HUES64 (cell line): ENCODE data around the gene HGFAC.

Experiments used
- H3K27ac ChIP-seq: 2 replicates; pipeline ENCODE4 v1.7.0; 2013; ENCODE audit warnings: low read depth, low read length, inconsistent platforms
- H3K27me3 ChIP-seq: 2 replicates; pipeline ENCODE4 v1.6.1; 2013; ENCODE audit warnings: mild to moderate bottlenecking, low read length; ENCODE audit not compliant: insufficient read depth
- H3K36me3 ChIP-seq: 2 replicates; pipeline ENCODE4 v1.6.1; 2013; ENCODE audit warnings: mild to moderate bottlenecking, low read length; ENCODE audit not compliant: insufficient read depth
- H3K4me1 ChIP-seq: 2 replicates; pipeline ENCODE4 v1.6.1; 2013; ENCODE audit warnings: mild to moderate bottlenecking, low read length, moderate library complexity; ENCODE audit not compliant: insufficient read depth
- H3K4me3 ChIP-seq: 2 replicates; pipeline ENCODE4 v1.5.1; 2013; ENCODE audit warnings: mild to moderate bottlenecking, low read length, moderate library complexity
- H3K9ac ChIP-seq: 2 replicates; pipeline ENCODE4 v1.6.1; 2013; ENCODE audit warnings: mild to moderate bottlenecking, low read depth, low read length
- H3K9me3 ChIP-seq: 2 replicates; pipeline ENCODE4 v1.6.1; 2013; ENCODE audit warnings: low read depth, low read length; ENCODE audit not compliant: insufficient read depth
- WGBS: fragments of 150-250, 120-280 bp; methylation state at CpG from one replicate; pipeline ENCODE4 v1.1.7; 2013; ENCODE audit warnings: missing lambda C conversion rate; 5-methylcytosine and 5-hydroxymethylcytosine counted together

The HGFAC gene

DNA sequence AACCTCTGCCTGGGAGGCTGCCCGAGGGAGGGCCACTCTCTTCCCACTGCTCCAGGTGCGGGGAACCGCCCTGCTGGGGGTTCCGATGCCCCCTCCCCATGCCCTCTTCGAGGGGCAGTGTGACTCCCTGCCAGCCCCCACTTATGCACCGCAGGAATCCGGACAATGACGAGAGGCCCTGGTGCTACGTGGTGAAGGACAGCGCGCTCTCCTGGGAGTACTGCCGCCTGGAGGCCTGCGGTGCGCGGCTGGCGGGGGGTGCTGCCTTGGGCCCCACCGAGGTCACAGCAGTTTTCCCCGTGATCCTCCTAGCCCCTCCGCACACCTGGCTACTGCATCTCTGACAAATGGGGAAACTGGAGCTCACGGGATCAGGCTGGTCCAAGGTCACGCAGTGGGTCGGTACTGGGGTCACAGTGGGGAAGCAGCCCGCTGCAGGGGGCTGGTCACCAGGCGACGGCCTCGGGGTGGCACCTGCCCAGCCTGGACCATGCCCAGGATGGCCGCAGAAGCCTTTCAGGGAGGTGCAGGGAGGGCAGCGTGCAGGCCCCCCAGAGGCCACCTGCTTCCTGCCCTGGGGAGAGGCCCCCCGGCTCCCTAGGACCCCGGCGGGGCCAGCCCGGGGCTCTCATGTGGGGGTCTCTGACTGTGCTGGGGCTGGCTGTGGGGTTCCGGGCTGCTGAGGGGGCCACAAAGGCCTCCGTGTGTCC, 3.5 kb downstream of the HGFAC start:
- H3K4me1 ChIP-seq = no peaks in the 10 kb centered on the region
- no peak overlapping the region for H3K27ac ChIP-seq
- no peak overlapping the region for H3K9ac ChIP-seq
- H3K27me3 ChIP-seq = no peaks in the 10 kb centered on the region
- H3K4me3 ChIP-seq = no peak overlapping the region
- no peaks in the 10 kb centered on the region for H3K9me3 ChIP-seq
- 94% methylated on average over 34 of the region's 34 CpGs for WGBS
- H3K36me3 ChIP-seq = no peaks in the 10 kb centered on the region

GRCh38 chr4:3445829-3446545, 4.2 kb downstream of the HGFAC start:
- Histone ChIP-seq H3K4me3 (no peak overlapping the region), H3K9ac (no peak overlapping the region), H3K27ac (no peak overlapping the region), H3K36me3 (no peaks in the 10 kb centered on the region), H3K27me3 (no peaks in the 10 kb centered on the region), H3K9me3 (no peaks in the 10 kb centered on the region), H3K4me1 (no peaks in the 10 kb centered on the region)
- 93% methylated on average over 34 of the region's 34 CpGs for WGBS

DNA sequence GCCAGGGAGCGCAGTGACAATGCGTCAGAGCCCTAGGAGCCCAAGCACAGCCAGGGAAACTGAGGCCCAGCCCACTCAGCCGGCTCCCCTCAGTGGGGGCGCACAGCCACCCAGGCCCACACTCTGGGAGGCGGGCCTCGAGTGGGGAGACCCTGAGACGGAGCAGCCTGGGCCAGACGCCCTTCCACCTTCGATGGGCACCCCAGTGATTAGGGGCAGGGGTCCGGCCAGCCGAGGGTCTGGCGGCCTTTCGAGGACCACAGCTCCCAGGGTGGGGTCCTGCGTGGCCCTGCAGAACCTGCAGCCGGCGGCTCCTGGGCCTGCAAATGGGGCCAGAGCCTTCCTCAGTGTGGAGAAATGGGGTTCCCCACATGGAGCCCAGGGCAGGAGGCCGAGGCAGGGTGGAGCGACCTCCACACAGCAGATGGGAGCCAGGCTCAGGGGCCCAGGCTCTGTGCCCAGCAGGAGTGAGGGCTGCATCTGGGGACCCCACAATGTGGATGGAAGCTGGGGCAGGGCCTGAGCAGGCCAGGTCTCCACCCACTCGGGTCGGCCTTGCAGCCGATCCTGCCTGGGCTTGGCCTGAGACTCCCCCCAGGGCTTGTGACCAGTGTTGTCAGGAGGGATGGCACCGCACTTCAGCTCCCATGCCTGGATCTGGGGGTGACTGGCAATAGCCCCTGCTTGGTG, 5.0 kb downstream of the HGFAC start:
- Histone ChIP-seq H3K4me3 (no peak overlapping the region), H3K27me3 (no peaks in the 10 kb centered on the region), H3K36me3 (no peaks in the 10 kb centered on the region), H3K4me1 (no peaks in the 10 kb centered on the region), H3K9ac (no peak overlapping the region), H3K27ac (no peak overlapping the region), H3K9me3 (no peaks in the 10 kb centered on the region)
- WGBS = 94% methylated on average over 22 of the region's 22 CpGs

- 94% methylated on average over 53 of the region's 53 CpGs for WGBS
- no peak overlapping the region for H3K9ac ChIP-seq
- H3K4me1 ChIP-seq = no peaks in the 10 kb centered on the region
These were observed 5.9 kb downstream of the HGFAC start for GRCh38 chr4:3447431-3448395.

DNA sequence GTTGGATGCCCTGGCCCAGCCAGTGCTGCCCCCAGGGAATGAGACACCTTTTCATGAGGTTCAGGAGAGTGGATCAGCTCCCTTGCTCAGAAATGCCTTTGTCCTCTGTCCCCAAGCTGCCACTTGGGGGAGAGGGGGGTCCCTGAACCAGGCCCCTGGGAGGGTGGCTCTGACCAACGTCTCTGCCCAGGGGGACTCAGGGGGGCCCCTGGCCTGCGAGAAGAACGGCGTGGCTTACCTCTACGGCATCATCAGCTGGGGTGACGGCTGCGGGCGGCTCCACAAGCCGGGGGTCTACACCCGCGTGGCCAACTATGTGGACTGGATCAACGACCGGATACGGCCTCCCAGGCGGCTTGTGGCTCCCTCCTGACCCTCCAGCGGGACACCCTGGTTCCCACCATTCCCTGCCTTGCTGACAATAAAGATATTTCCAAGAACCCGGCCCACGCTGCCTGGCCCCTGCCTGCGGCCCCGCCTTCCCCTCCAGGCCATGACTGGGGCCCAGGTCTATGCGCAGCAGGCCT, 7.3 kb downstream of the HGFAC start:
- H3K9ac ChIP-seq = no peak overlapping the region

More at GRCh38 chr4:3447431-3448395, 5.9 kb downstream of the HGFAC start:
- Histone ChIP-seq H3K9me3 (no peaks in the 10 kb centered on the region), H3K27ac (no peak overlapping the region), H3K27me3 (no peaks in the 10 kb centered on the region), H3K4me3 (no peak overlapping the region), H3K36me3 (no peaks in the 10 kb centered on the region)

DNA sequence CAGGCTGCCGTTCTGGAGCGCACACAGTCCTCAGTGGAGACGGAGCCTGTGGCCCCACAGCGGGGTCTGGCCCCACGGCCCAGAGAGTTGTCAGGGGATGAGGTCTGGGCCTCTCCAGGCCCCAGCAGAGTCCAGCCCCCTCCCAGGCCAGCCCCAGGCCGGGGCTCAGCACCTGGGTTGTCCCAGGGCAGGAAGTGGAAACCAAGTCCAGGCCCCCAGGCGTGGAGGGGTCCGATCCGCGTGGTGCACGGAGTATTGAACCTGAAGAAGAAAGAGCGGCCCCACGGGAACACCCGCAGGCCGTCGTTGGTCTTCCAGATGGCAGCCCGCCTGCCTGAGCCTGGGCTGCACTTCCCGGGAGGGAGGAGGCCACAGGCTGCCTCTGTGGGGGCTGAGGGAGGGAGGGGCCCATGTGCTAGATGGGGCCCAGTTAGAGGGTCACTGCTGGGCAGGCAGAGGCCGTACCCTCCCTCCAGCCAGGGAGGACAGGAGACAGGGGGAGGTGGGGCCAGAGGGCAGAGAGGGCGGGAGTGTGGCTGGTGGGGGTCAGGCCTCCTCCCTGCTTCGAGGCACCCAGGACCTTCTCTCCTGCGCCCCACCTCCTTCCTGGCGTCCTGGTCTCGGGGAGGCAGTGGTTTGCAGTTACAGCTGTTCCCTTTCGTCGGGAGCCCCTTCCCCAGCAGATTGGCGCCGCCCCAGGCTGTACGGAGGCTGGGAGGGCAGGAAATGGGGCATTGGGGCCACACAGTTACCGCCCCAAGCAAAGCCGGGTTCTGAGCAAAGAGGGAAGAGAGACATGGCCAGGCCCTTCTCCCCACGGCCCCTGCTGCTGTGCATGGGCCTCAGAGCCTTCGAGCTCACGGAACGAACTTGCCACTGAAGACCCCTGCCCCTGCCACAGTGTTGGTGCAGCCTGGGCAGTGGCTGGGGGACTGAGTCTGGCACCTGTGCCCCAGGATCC, 8.1 kb downstream of the HGFAC start:
- H3K4me3 ChIP-seq = no peak overlapping the region
- no peaks in the 10 kb centered on the region for H3K4me1 ChIP-seq
- no peak overlapping the region for H3K27ac ChIP-seq
- no peak overlapping the region for H3K9ac ChIP-seq
- H3K9me3 ChIP-seq = peaks cover 10% of the 10 kb centered on the region; the same call in 1 of the 2 replicates
- H3K27me3 ChIP-seq = no peaks in the 10 kb centered on the region
- no peaks in the 10 kb centered on the region for H3K36me3 ChIP-seq
- whole genome bisulfite sequencing = 87% methylated on average over 35 of the region's 35 CpGs

More for the DNA sequence above, 7.3 kb downstream of the HGFAC start:
- no peak overlapping the region for H3K27ac ChIP-seq
- H3K27me3 ChIP-seq = no peaks in the 10 kb centered on the region
- no peak overlapping the region for H3K4me3 ChIP-seq
- no peaks in the 10 kb centered on the region for H3K36me3 ChIP-seq
- no peaks in the 10 kb centered on the region for H3K4me1 ChIP-seq
- peaks cover 5% of the 10 kb centered on the region; the same call in 1 of the 2 replicates for H3K9me3 ChIP-seq
- 92% methylated on average over 21 of the region's 21 CpGs for WGBS

DNA sequence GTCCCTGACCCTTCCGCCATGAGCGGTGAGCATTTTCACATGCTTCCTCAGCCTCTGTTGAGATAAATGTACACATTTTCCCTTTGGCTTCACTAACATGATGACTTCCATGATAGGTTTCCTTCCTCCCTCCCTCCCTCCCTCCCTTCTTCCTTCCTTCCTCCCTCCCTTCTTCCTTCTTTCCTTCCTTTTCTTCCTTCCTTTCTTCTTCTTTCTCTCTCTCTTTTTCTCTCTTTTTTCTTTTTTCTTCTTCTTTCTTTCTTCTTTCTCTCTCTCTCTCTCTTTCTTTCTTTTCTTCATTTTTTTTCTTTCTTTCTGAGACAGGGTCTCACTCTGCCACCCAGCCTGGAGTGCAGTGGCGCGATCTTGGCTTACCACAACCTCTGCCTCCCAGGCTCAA, 8.9 kb downstream of the HGFAC start:
- Histone ChIP-seq H3K27me3 (no peaks in the 10 kb centered on the region), H3K9ac (no peak overlapping the region), H3K36me3 (no peaks in the 10 kb centered on the region), H3K9me3 (peaks cover 10% of the 10 kb centered on the region; the same call in 1 of the 2 replicates), H3K27ac (no peak overlapping the region), H3K4me1 (no peaks in the 10 kb centered on the region), H3K4me3 (no peak overlapping the region)
- WGBS = 98% methylated on average over 4 of the region's 4 CpGs

GRCh38 chr4:3451956-3452355, 10.2 kb downstream of the HGFAC start:
- Histone ChIP-seq H3K4me1 (no peaks in the 10 kb centered on the region), H3K4me3 (no peak overlapping the region), H3K27ac (no peak overlapping the region), H3K36me3 (no peaks in the 10 kb centered on the region), H3K9me3 (peaks cover 10% of the 10 kb centered on the region; the same call in 1 of the 2 replicates), H3K27me3 (no peaks in the 10 kb centered on the region), H3K9ac (no peak overlapping the region)
- WGBS = 92% methylated on average over 3 of the region's 3 CpGs

DNA sequence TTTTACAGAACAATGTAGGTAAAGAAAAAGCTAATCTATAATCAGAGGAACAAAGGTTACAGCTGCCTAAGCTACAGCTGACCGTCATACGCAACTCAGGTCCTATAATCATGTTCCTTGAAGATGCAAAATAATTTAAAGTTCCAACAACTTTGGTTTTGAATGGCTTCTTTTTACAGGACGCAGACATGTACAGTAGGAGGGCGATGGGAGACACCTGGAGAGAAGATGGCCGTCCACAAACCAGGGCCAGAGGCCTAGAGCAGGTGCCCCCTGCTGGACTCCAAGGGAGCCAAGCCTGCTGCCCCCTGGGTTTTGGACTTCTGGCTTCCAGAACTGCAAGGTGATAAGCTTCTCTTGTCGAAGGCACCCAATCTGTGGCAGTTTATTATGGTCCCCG, 10.6 kb downstream of the HGFAC start:
- no peak overlapping the region for H3K9ac ChIP-seq
- H3K4me3 ChIP-seq = no peak overlapping the region
- H3K9me3 ChIP-seq = peaks cover 10% of the 10 kb centered on the region; the same call in 1 of the 2 replicates
- H3K27me3 ChIP-seq = no peaks in the 10 kb centered on the region
- no peaks in the 10 kb centered on the region for H3K4me1 ChIP-seq
- H3K27ac ChIP-seq = no peak overlapping the region
- WGBS = 81% methylated on average over 7 of the region's 7 CpGs
- H3K36me3 ChIP-seq = no peaks in the 10 kb centered on the region
